GM12865 (cell line): ENCODE data around the gene KDM3B.
"Not testable (repeated sequence)": the region's sequence is repeated elsewhere in the genome, so short reads cannot be mapped to it uniquely, and the experiment has no call there.

ENCODE experiments used
- DNase-seq: peaks from one replicate; pipeline ENCODE4 v3.0.0; 2010; ENCODE audit warnings: low read depth
- H3K4me3 ChIP-seq: 2 replicates; pipeline ENCODE4 v1.5.1; 2011; ENCODE audit warnings: mild to moderate bottlenecking, low read depth, low read length, control low read depth
- CTCF ChIP-seq: IDR thresholded peaks from 2 replicates; pipeline ENCODE4 v1.5.1; 2011; ENCODE audit warnings: low read length, control low read depth, low read depth, inconsistent platforms; ENCODE audit not compliant: insufficient read depth; ENCODE audit errors: missing control alignments

The KDM3B gene

GRCh38 chr5:138389332-138389731, 36.8 kb downstream of the KDM3B start:
- TF ChIP-seq CTCF = no peak
- DNase-seq = no peak
- H3K4me3 ChIP-seq = no peak overlapping the region

GRCh38 chr5:138389911-138390310, 37.4 kb downstream of the KDM3B start:
- not testable (repeated sequence) for DNase-seq, H3K4me3 ChIP-seq

GRCh38 chr5:138391859-138392386, 39.4 kb downstream of the KDM3B start:
- TF ChIP-seq CTCF = no peak
- DNase-seq = no peak
- H3K4me3 ChIP-seq = no peak overlapping the region

GRCh38 chr5:138402640-138403039, 50.2 kb downstream of the KDM3B start:
- peak; percentile 45 for DNase-seq
- no peak for TF ChIP-seq CTCF
- no peak overlapping the region for H3K4me3 ChIP-seq

GRCh38 chr5:138408023-138408422, 55.5 kb downstream of the KDM3B start:
- peak; percentile 85 for DNase-seq
- TF ChIP-seq CTCF = no peak
- no peak overlapping the region for H3K4me3 ChIP-seq

- DNase-seq = peak; percentile 17
- TF ChIP-seq CTCF = peak; percentile 22
- not testable (repeated sequence) for H3K4me3 ChIP-seq
Observed at GRCh38 chr5:138410996-138411640, 58.6 kb downstream of the KDM3B start.

- TF ChIP-seq CTCF = no peak
- no peak overlapping the region for H3K4me3 ChIP-seq
- no peak for DNase-seq
Observed at GRCh38 chr5:138418444-138418843, 66.0 kb downstream of the KDM3B start.

- H3K4me3 ChIP-seq = no peak overlapping the region
- no peak for DNase-seq
- TF ChIP-seq CTCF = no peak
Observed at GRCh38 chr5:138425079-138425478, 72.6 kb downstream of the KDM3B start.
